ENCODE results near the gene CHM. TPM values are rescaled to one million over a fixed set of nuclear protein-coding genes. Genes with fewer than 3 reads are reported as not detected.

Gene CHM
- total RNA-seq, 1 experiment from 2014 or later, result 27.4 TPM

DNA sequence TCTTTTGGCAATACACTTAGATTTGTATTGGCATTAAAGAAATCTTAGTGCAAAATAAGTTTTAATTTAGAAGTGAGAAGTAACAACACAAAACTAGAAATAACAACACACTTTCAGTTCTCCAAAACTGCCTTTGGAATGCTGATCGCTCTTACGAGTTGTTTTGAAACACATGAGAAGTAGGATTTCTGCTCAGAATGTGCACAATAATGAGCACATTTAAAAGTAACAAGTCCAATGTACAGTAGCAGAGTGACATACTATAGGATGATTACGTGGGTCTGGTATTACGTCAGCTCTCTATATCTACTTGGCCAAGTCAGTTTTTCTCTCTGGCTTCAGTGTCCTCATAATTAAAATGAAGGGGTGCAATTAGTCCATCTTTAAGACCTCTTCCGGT, 164.8 kb downstream of the CHM start:
- DNase-seq (ENCODE audit: low spot score), result no peak
- BruUV-seq (replicated peaks), result no TSS peak
- H3K36me3 ChIP-seq (ENCODE audit: insufficient read depth, low read length, poor library complexity, severe bottlenecking), result no peaks in the 10 kb centered on the region
- no peaks in the 10 kb centered on the region for H3K4me1 ChIP-seq (ENCODE audit: insufficient read depth, low read length, poor library complexity, severe bottlenecking)
- no peaks in the 10 kb centered on the region for H3K27me3 ChIP-seq (replicated peaks; ENCODE audit: insufficient read depth, low read depth, low read length, poor library complexity)
- H3K4me3 ChIP-seq (ENCODE audit: low read depth, low read length, poor library complexity, severe bottlenecking), result no peak overlapping the region
- no peaks in the 10 kb centered on the region for H3K9me3 ChIP-seq (ENCODE audit: low read depth, low read length, poor library complexity, severe bottlenecking)
- ChIA-PET CTCF (no interaction called here), POLR2A (ENCODE audit: low non-redundant PET) (no interaction called here)
- no peak overlapping the region for H3K27ac ChIP-seq (ENCODE audit: low read depth, low read length, poor library complexity, severe bottlenecking)
- TF ChIP-seq EZH2 (IDR thresholded peaks at IDR 0.05; ENCODE audit: borderline replicate concordance, low read depth, low read length, poor library complexity, severe bottlenecking), result no peak
- TF ChIP-seq CTCF (conservative IDR thresholded peaks at IDR 0.05; ENCODE audit: low read depth, low read length), result no peak
- intact Hi-C loops (cut with micrococcal nuclease; ENCODE audit: unreplicated experiment), result no loop called here

DNA sequence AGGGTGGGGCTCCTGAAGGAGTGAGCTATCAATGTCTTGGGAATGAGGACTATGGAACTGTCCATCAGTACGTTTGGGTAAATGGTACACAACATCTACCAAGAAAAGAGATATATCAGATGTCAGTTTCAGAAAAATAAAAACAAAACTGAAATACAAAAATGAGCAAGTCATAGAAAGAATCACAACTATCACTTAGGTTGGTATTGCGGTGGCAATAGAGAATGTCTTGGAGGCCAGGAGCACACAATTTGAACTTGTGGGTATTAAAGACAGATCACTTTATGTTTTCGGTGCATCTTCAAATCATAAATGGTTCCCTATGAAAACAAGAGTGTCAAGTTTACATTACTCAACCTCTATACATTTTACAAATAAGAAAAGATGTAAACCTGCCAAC, 176.8 kb downstream of the CHM start:
- Histone ChIP-seq H3K4me1 (ENCODE audit: insufficient read depth, low read length, poor library complexity, severe bottlenecking) (no peaks in the 10 kb centered on the region), H3K4me3 (ENCODE audit: low read depth, low read length, poor library complexity, severe bottlenecking) (no peak overlapping the region), H3K27me3 (replicated peaks; ENCODE audit: insufficient read depth, low read depth, low read length, poor library complexity) (no peaks in the 10 kb centered on the region), H3K36me3 (ENCODE audit: insufficient read depth, low read length, poor library complexity, severe bottlenecking) (no peaks in the 10 kb centered on the region), H3K9me3 (ENCODE audit: low read depth, low read length, poor library complexity, severe bottlenecking) (no peaks in the 10 kb centered on the region), H3K27ac (ENCODE audit: low read depth, low read length, poor library complexity, severe bottlenecking) (no peak overlapping the region)
- TF ChIP-seq CTCF (conservative IDR thresholded peaks at IDR 0.05; ENCODE audit: low read depth, low read length) (no peak), EZH2 (IDR thresholded peaks at IDR 0.05; ENCODE audit: borderline replicate concordance, low read depth, low read length, poor library complexity, severe bottlenecking) (no peak)
- intact Hi-C loops (cut with micrococcal nuclease; ENCODE audit: unreplicated experiment), result no loop called here
- DNase-seq (ENCODE audit: low spot score), result no peak
- ChIA-PET CTCF (no interaction called here), POLR2A (ENCODE audit: low non-redundant PET) (no interaction called here)
- BruUV-seq (replicated peaks), result no TSS peak

DNA sequence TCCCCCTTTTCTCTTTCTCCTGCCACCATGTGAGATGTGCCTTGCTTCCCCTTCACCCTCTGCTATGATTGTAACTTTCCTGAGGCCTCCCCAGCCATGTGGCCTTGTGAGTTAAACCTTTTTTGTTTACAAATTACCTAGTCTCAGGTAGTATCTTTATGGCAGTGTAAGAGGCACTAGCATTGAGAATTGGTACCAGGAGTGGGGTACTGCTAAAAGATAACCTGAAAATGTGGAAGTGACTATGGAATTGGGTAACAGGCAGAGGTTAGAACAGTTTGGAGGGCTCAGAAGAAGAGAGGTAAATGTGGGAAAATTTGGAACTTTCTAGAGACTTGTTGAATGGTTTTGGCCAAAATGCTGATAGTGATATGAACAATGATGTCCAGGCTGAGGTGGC, 182.0 kb downstream of the CHM start:
- CTCF ChIA-PET, result no interaction called here
- peaks cover 6% of the 10 kb centered on the region for H3K9me3 ChIP-seq (ENCODE audit: low read depth, low read length, poor library complexity, severe bottlenecking)
- BruUV-seq (replicated peaks), result no TSS peak
- no peak for TF ChIP-seq CTCF (conservative IDR thresholded peaks at IDR 0.05; ENCODE audit: low read depth, low read length)
- no peak for TF ChIP-seq EZH2 (IDR thresholded peaks at IDR 0.05; ENCODE audit: borderline replicate concordance, low read depth, low read length, poor library complexity, severe bottlenecking)
- no peaks in the 10 kb centered on the region for H3K4me1 ChIP-seq (ENCODE audit: insufficient read depth, low read length, poor library complexity, severe bottlenecking)
- H3K36me3 ChIP-seq (ENCODE audit: insufficient read depth, low read length, poor library complexity, severe bottlenecking), result no peaks in the 10 kb centered on the region
- intact Hi-C loops (cut with micrococcal nuclease; ENCODE audit: unreplicated experiment), result no loop called here
- POLR2A ChIA-PET (ENCODE audit: low non-redundant PET), result no interaction called here
- DNase-seq (ENCODE audit: low spot score), result no peak
- H3K27ac ChIP-seq (ENCODE audit: low read depth, low read length, poor library complexity, severe bottlenecking), result no peak overlapping the region
- H3K27me3 ChIP-seq (replicated peaks; ENCODE audit: insufficient read depth, low read depth, low read length, poor library complexity), result no peaks in the 10 kb centered on the region
- H3K4me3 ChIP-seq (ENCODE audit: low read depth, low read length, poor library complexity, severe bottlenecking), result no peak overlapping the region

All from A673 (cell line).